Measurements from ENCODE around the gene PAXX.

Gene PAXX

GRCh38 chr9:137006116-137007003 lies 14.1 kb downstream of the PAXX start:
- DNase-seq (ENCODE audit: low read depth, low spot score) = no peak
- Histone ChIP-seq H3K27me3 (ENCODE audit: control insufficient read depth, insufficient read depth, low read length) (no peaks in the 10 kb centered on the region), H3K4me1 (ENCODE audit: control insufficient read depth, insufficient read depth, low read length) (no peaks in the 10 kb centered on the region), H3K9me3 (ENCODE audit: control insufficient read depth, insufficient read depth, low read length) (no peaks in the 10 kb centered on the region), H3K4me3 (ENCODE audit: low read length) (no peak overlapping the region), H3K27ac (ENCODE audit: low read length) (no peak overlapping the region), H3K36me3 (ENCODE audit: control insufficient read depth, insufficient read depth, low read length) (no peaks in the 10 kb centered on the region)
- no CpG with 5 or more reads among the region's 24 CpGs for WGBS (ENCODE audit: insufficient coverage, insufficient read length)

GRCh38 chr9:137007108-137007815 lies 15.0 kb downstream of the PAXX start:
- H3K36me3 ChIP-seq (ENCODE audit: control insufficient read depth, insufficient read depth, low read length) = no peaks in the 10 kb centered on the region
- no peak overlapping the region for H3K27ac ChIP-seq (ENCODE audit: low read length)
- no peaks in the 10 kb centered on the region for H3K9me3 ChIP-seq (ENCODE audit: control insufficient read depth, insufficient read depth, low read length)
- DNase-seq (ENCODE audit: low read depth, low spot score) = no peak
- no peak overlapping the region for H3K4me3 ChIP-seq (ENCODE audit: low read length)
- no peaks in the 10 kb centered on the region for H3K4me1 ChIP-seq (ENCODE audit: control insufficient read depth, insufficient read depth, low read length)
- WGBS (ENCODE audit: insufficient coverage, insufficient read length) = no CpG with 5 or more reads among the region's 30 CpGs
- no peaks in the 10 kb centered on the region for H3K27me3 ChIP-seq (ENCODE audit: control insufficient read depth, insufficient read depth, low read length)

GRCh38 chr9:137007816-137008270 lies 15.6 kb downstream of the PAXX start:
- no CpG with 5 or more reads among the region's 13 CpGs for WGBS (ENCODE audit: insufficient coverage, insufficient read length)

GRCh38 chr9:137008312-137008711 lies 16.1 kb downstream of the PAXX start:
- Histone ChIP-seq H3K27me3 (ENCODE audit: control insufficient read depth, insufficient read depth, low read length) (no peaks in the 10 kb centered on the region), H3K4me3 (ENCODE audit: low read length) (no peak overlapping the region), H3K36me3 (ENCODE audit: control insufficient read depth, insufficient read depth, low read length) (no peaks in the 10 kb centered on the region), H3K27ac (ENCODE audit: low read length) (no peak overlapping the region), H3K4me1 (ENCODE audit: control insufficient read depth, insufficient read depth, low read length) (peaks cover 2% of the 10 kb centered on the region; the same call in 1 of the 2 replicates), H3K9me3 (ENCODE audit: control insufficient read depth, insufficient read depth, low read length) (no peaks in the 10 kb centered on the region)
- no CpG with 5 or more reads among the region's 22 CpGs for WGBS (ENCODE audit: insufficient coverage, insufficient read length)
- no peak for DNase-seq (ENCODE audit: low read depth, low spot score)

More at GRCh38 chr9:137007816-137008270, 15.6 kb downstream of the PAXX start:
- DNase-seq (ENCODE audit: low read depth, low spot score) = no peak
- H3K36me3 ChIP-seq (ENCODE audit: control insufficient read depth, insufficient read depth, low read length) = no peaks in the 10 kb centered on the region
- no peak overlapping the region for H3K27ac ChIP-seq (ENCODE audit: low read length)
- H3K27me3 ChIP-seq (ENCODE audit: control insufficient read depth, insufficient read depth, low read length) = no peaks in the 10 kb centered on the region
- H3K9me3 ChIP-seq (ENCODE audit: control insufficient read depth, insufficient read depth, low read length) = no peaks in the 10 kb centered on the region
- no peaks in the 10 kb centered on the region for H3K4me1 ChIP-seq (ENCODE audit: control insufficient read depth, insufficient read depth, low read length)
- no peak overlapping the region for H3K4me3 ChIP-seq (ENCODE audit: low read length)

- WGBS (ENCODE audit: insufficient coverage, insufficient read length) = no CpG with 5 or more reads among the region's 18 CpGs
- no peak overlapping the region for H3K27ac ChIP-seq (ENCODE audit: low read length)
- H3K27me3 ChIP-seq (ENCODE audit: control insufficient read depth, insufficient read depth, low read length) = no peaks in the 10 kb centered on the region
- peaks cover 2% of the 10 kb centered on the region; the same call in 1 of the 2 replicates for H3K4me1 ChIP-seq (ENCODE audit: control insufficient read depth, insufficient read depth, low read length)
- DNase-seq (ENCODE audit: low read depth, low spot score) = no peak
- H3K4me3 ChIP-seq (ENCODE audit: low read length) = no peak overlapping the region
- H3K9me3 ChIP-seq (ENCODE audit: control insufficient read depth, insufficient read depth, low read length) = no peaks in the 10 kb centered on the region
- H3K36me3 ChIP-seq (ENCODE audit: control insufficient read depth, insufficient read depth, low read length) = no peaks in the 10 kb centered on the region
These were observed 17.0 kb downstream of the PAXX start for GRCh38 chr9:137009217-137009616.

GRCh38 chr9:137009938-137010732 lies 17.9 kb downstream of the PAXX start:
- Histone ChIP-seq H3K27me3 (ENCODE audit: control insufficient read depth, insufficient read depth, low read length) (no peaks in the 10 kb centered on the region), H3K27ac (ENCODE audit: low read length) (no peak overlapping the region), H3K36me3 (ENCODE audit: control insufficient read depth, insufficient read depth, low read length) (no peaks in the 10 kb centered on the region), H3K4me1 (ENCODE audit: control insufficient read depth, insufficient read depth, low read length) (peaks cover 2% of the 10 kb centered on the region; the same call in 1 of the 2 replicates), H3K9me3 (ENCODE audit: control insufficient read depth, insufficient read depth, low read length) (no peaks in the 10 kb centered on the region), H3K4me3 (ENCODE audit: low read length) (no peak overlapping the region)
- WGBS (ENCODE audit: insufficient coverage, insufficient read length) = no CpG with 5 or more reads among the region's 49 CpGs
- DNase-seq (ENCODE audit: low read depth, low spot score) = no peak

- H3K27ac ChIP-seq (ENCODE audit: low read length) = no peak overlapping the region
- no peak for DNase-seq (ENCODE audit: low read depth, low spot score)
- H3K36me3 ChIP-seq (ENCODE audit: control insufficient read depth, insufficient read depth, low read length) = no peaks in the 10 kb centered on the region
- WGBS (ENCODE audit: insufficient coverage, insufficient read length) = no CpG with 5 or more reads among the region's 24 CpGs
- H3K27me3 ChIP-seq (ENCODE audit: control insufficient read depth, insufficient read depth, low read length) = no peaks in the 10 kb centered on the region
- peaks cover 2% of the 10 kb centered on the region; the same call in 1 of the 2 replicates for H3K4me1 ChIP-seq (ENCODE audit: control insufficient read depth, insufficient read depth, low read length)
- no peaks in the 10 kb centered on the region for H3K9me3 ChIP-seq (ENCODE audit: control insufficient read depth, insufficient read depth, low read length)
- H3K4me3 ChIP-seq (ENCODE audit: low read length) = no peak overlapping the region
These were observed 18.9 kb downstream of the PAXX start for GRCh38 chr9:137011156-137011555.

GRCh38 chr9:137011907-137012675 lies 19.9 kb downstream of the PAXX start:
- no peak overlapping the region for H3K27ac ChIP-seq (ENCODE audit: low read length)

GRCh38 chr9:137012694-137013570 lies 20.7 kb downstream of the PAXX start:
- Histone ChIP-seq H3K36me3 (ENCODE audit: control insufficient read depth, insufficient read depth, low read length) (no peaks in the 10 kb centered on the region), H3K27ac (ENCODE audit: low read length) (no peak overlapping the region), H3K4me1 (ENCODE audit: control insufficient read depth, insufficient read depth, low read length) (peaks cover 2% of the 10 kb centered on the region; the same call in 1 of the 2 replicates), H3K4me3 (ENCODE audit: low read length) (no peak overlapping the region), H3K27me3 (ENCODE audit: control insufficient read depth, insufficient read depth, low read length) (no peaks in the 10 kb centered on the region), H3K9me3 (ENCODE audit: control insufficient read depth, insufficient read depth, low read length) (no peaks in the 10 kb centered on the region)
- WGBS (ENCODE audit: insufficient coverage, insufficient read length) = no CpG with 5 or more reads among the region's 67 CpGs
- no peak for DNase-seq (ENCODE audit: low read depth, low spot score)

More at GRCh38 chr9:137011907-137012675, 19.9 kb downstream of the PAXX start:
- H3K4me3 ChIP-seq (ENCODE audit: low read length) = no peak overlapping the region
- H3K4me1 ChIP-seq (ENCODE audit: control insufficient read depth, insufficient read depth, low read length) = peaks cover 2% of the 10 kb centered on the region; the same call in 1 of the 2 replicates
- H3K9me3 ChIP-seq (ENCODE audit: control insufficient read depth, insufficient read depth, low read length) = no peaks in the 10 kb centered on the region
- H3K27me3 ChIP-seq (ENCODE audit: control insufficient read depth, insufficient read depth, low read length) = no peaks in the 10 kb centered on the region
- no peaks in the 10 kb centered on the region for H3K36me3 ChIP-seq (ENCODE audit: control insufficient read depth, insufficient read depth, low read length)
- DNase-seq (ENCODE audit: low read depth, low spot score) = no peak
- no CpG with 5 or more reads among the region's 39 CpGs for WGBS (ENCODE audit: insufficient coverage, insufficient read length)
